BE2C (cell line): ENCODE measurements around the gene PNPLA7.
"Not testable (repeated sequence)": the region's sequence is repeated elsewhere in the genome, so short reads cannot be mapped to it uniquely, and the experiment has no call there.

Experiments used
- DNase-seq: peaks from one replicate; pipeline ENCODE4 v3.0.0-alpha.2; 2020
- H3K27me3 ChIP-seq: fragments of 250-450 bp; sonication (Bioruptor Pico); 2 replicates; pipeline ENCODE4 v1.5.1; 2020; ENCODE audit warnings: mild to moderate bottlenecking
- H3K36me3 ChIP-seq: fragments of 250-450 bp; sonication (Bioruptor Pico); 2 replicates; pipeline ENCODE4 v1.5.1; 2020; ENCODE audit warnings: mild to moderate bottlenecking
- H3K4me1 ChIP-seq: fragments of 250-450 bp; sonication (Bioruptor Pico); 2 replicates; pipeline ENCODE4 v1.5.1; 2020
- H3K4me3 ChIP-seq: 2 replicates; pipeline ENCODE4 v1.5.1; 2011; ENCODE audit warnings: low read depth, low read length
- H3K9me3 ChIP-seq: fragments of 250-450 bp; sonication (Bioruptor Pico); 2 replicates; pipeline ENCODE4 v1.5.1; 2020
- CTCF ChIP-seq: IDR thresholded peaks from 2 replicates; pipeline ENCODE4 v1.5.1; 2012; ENCODE audit warnings: mild to moderate bottlenecking, low read depth, low read length

PNPLA7 gene

GRCh38 chr9:137454597-137455358 is 95.4 kb downstream of the PNPLA7 start:
- Histone ChIP-seq H3K36me3 (peaks cover 53% of the 10 kb centered on the region), H3K4me1 (peaks cover 36% of the 10 kb centered on the region), H3K4me3 (peak overlapping the region; percentile 44), H3K9me3 (no peaks in the 10 kb centered on the region), H3K27me3 (no peaks in the 10 kb centered on the region)
- no peak for TF ChIP-seq CTCF
- DNase-seq: peak; percentile 86

GRCh38 chr9:137454145-137454596 is 96.0 kb downstream of the PNPLA7 start:
- no peaks in the 10 kb centered on the region for H3K27me3 ChIP-seq
- peaks cover 32% of the 10 kb centered on the region for H3K4me1 ChIP-seq
- TF ChIP-seq CTCF: no peak
- H3K4me3 ChIP-seq: peak overlapping the region; percentile 44
- H3K9me3 ChIP-seq: no peaks in the 10 kb centered on the region
- DNase-seq: peak; percentile 74
- peaks cover 59% of the 10 kb centered on the region for H3K36me3 ChIP-seq

- Histone ChIP-seq H3K9me3 (no peaks in the 10 kb centered on the region), H3K4me3 (no peak overlapping the region), H3K36me3 (peaks cover 64% of the 10 kb centered on the region), H3K4me1 (peaks cover 32% of the 10 kb centered on the region), H3K27me3 (no peaks in the 10 kb centered on the region)
- DNase-seq: peak; percentile 85
- no peak for TF ChIP-seq CTCF
These were observed 96.5 kb downstream of the PNPLA7 start for GRCh38 chr9:137453643-137454081.

GRCh38 chr9:137452761-137453642 is 97.2 kb downstream of the PNPLA7 start:
- no peaks in the 10 kb centered on the region for H3K9me3 ChIP-seq
- H3K4me3 ChIP-seq: no peak overlapping the region
- no peak for TF ChIP-seq CTCF
- peak; percentile 17 for DNase-seq
- H3K4me1 ChIP-seq: peaks cover 31% of the 10 kb centered on the region
- H3K27me3 ChIP-seq: no peaks in the 10 kb centered on the region
- H3K36me3 ChIP-seq: peaks cover 61% of the 10 kb centered on the region

- Histone ChIP-seq H3K27me3 (no peaks in the 10 kb centered on the region), H3K36me3 (peaks cover 52% of the 10 kb centered on the region), H3K4me3 (no peak overlapping the region), H3K4me1 (peaks cover 23% of the 10 kb centered on the region), H3K9me3 (no peaks in the 10 kb centered on the region)
- no peak for TF ChIP-seq CTCF
- no peak for DNase-seq
These were observed 98.0 kb downstream of the PNPLA7 start for GRCh38 chr9:137452006-137452760.

GRCh38 chr9:137451264-137452005 is 98.8 kb downstream of the PNPLA7 start:
- H3K27me3 ChIP-seq, DNase-seq, H3K9me3 ChIP-seq, H3K4me3 ChIP-seq: not testable (repeated sequence)
- Histone ChIP-seq H3K4me1 (peaks cover 22% of the 10 kb centered on the region), H3K36me3 (peaks cover 46% of the 10 kb centered on the region)

GRCh38 chr9:137450539-137451222 is 99.5 kb downstream of the PNPLA7 start:
- DNase-seq: not testable (repeated sequence)

More at GRCh38 chr9:137450539-137451222, 99.5 kb downstream of the PNPLA7 start:
- peaks cover 39% of the 10 kb centered on the region for H3K36me3 ChIP-seq
- H3K9me3 ChIP-seq, H3K4me3 ChIP-seq, H3K27me3 ChIP-seq: not testable (repeated sequence)
- peaks cover 16% of the 10 kb centered on the region for H3K4me1 ChIP-seq
